OCI-LY3 (cell line): ENCODE data around the gene NSUN6.

Experiments
- H2AFZ ChIP-seq: fragments of 200-600, 300-600 bp; shearing (Covaris generic); 2 replicates; pipeline ENCODE4 v1.6.0; 2014; ENCODE audit warnings: antibody characterized with exemption, low read depth, low read length
- H3K27ac ChIP-seq: fragments of 200-600, 300-600 bp; sonication (generic); 2 replicates; pipeline ENCODE4 v1.5.1; 2014; ENCODE audit warnings: mild to moderate bottlenecking, low read length, moderate library complexity, mixed read lengths
- H3K27me3 ChIP-seq: fragments of 200-600, 300-600 bp; sonication (generic); 2 replicates; pipeline ENCODE4 v1.6.1; 2014; ENCODE audit warnings: low read depth, low read length, mixed read lengths
- H3K36me3 ChIP-seq: fragments of 200-600, 300-600 bp; sonication (generic); replicated peaks from 2 replicates; pipeline ENCODE3; 2014; ENCODE audit warnings: low read depth, low read length, mixed read lengths
- H3K4me1 ChIP-seq: fragments of 300-600, 200-600 bp; sonication (generic); 2 replicates; pipeline ENCODE4 v1.6.1; 2014; ENCODE audit warnings: low read length, mixed read lengths
- H3K4me2 ChIP-seq: fragments of 200-600, 300-600 bp; sonication (generic); 2 replicates; pipeline ENCODE4 v1.6.1; 2014; ENCODE audit warnings: low read length, mixed read lengths
- H3K4me3 ChIP-seq: fragments of 300-600, 200-600 bp; sonication (generic); 2 replicates; pipeline ENCODE4 v1.5.1; 2014; ENCODE audit warnings: antibody characterized with exemption, mild to moderate bottlenecking, low read length, moderate library complexity
- H3K79me2 ChIP-seq: fragments of 300-600, 200-600 bp; shearing (Covaris generic); 2 replicates; pipeline ENCODE4 v1.6.1; 2014; ENCODE audit warnings: mild to moderate bottlenecking, low read length, mixed read lengths
- H3K9ac ChIP-seq: fragments of 300-600, 200-600 bp; shearing (Covaris generic); 2 replicates; pipeline ENCODE4 v1.6.0; 2014; ENCODE audit warnings: mild to moderate bottlenecking, low read length, moderate library complexity
- H3K9me3 ChIP-seq: fragments of 200-600, 300-600 bp; shearing (Covaris generic); 2 replicates; pipeline ENCODE4 v1.6.1; 2014; ENCODE audit warnings: low read length, mixed read lengths; ENCODE audit not compliant: insufficient read depth
- H4K20me1 ChIP-seq: fragments of 200-600, 300-600 bp; sonication (generic); 2 replicates; pipeline ENCODE4 v1.6.1; 2016; ENCODE audit warnings: low read length, mixed read lengths; ENCODE audit not compliant: insufficient read depth
- CTCF ChIP-seq: fragments of 200-600, 300-600 bp; sonication (generic); IDR thresholded peaks from 2 replicates; pipeline ENCODE4 v1.5.1; 2014; ENCODE audit warnings: antibody characterized with exemption, low read length, low read depth
- EZH2phosphoT487 ChIP-seq: fragments of 200-600 bp; shearing (Covaris generic); IDR thresholded peaks from 2 replicates; pipeline ENCODE4 v1.6.1; 2018; ENCODE audit warnings: antibody characterized with exemption, mixed run types, low read depth

The NSUN6 gene

DNA sequence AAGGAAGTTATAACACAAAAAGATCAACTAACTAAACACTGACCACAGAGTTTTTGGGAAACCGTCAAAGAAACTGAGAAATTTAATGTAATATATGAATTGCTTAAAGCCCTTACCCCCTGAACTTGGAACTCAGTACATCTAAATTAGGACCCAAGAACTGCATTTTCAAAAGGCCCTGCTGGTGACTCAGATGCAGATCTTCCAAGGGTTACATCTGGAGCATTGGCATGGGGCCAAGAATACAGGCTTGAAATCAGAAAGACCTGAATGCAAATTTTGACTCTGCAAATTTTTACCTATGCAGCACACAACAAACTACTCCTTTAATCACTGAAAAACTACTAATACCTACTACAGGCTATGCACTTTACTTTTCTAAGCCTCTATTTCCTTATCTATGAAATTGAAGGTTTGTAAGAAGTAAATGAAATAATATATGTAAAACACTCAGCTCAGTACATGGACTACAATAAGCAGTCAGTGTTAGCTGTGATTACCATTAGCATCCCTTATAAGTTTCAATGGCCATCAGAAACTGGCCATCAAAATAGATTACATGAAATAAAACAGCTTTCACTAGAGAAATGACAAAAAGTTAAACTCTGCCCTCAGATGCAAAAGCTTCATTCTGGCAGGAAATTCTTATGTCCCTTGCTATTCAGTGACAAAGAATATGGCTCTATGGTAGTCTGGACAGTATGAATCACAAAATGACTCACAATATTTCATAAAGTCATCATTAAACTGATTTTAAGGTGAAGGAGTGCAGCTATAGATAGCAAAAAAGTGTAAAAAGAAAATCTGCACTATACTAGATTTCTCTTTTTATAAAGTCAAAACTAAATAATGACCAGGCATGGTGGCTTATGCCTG, 43.6 kb downstream of the NSUN6 start:
- Histone ChIP-seq H3K9me3 (no peaks in the 10 kb centered on the region), H3K4me2 (no peak overlapping the region), H3K79me2 (no peaks in the 10 kb centered on the region), H3K27ac (no peak overlapping the region), H3K9ac (no peak overlapping the region), H2AFZ (no peak overlapping the region), H3K4me3 (no peak overlapping the region), H3K4me1 (no peaks in the 10 kb centered on the region), H4K20me1 (no peaks in the 10 kb centered on the region), H3K36me3 (peaks cover 3% of the 10 kb centered on the region), H3K27me3 (no peaks in the 10 kb centered on the region)
- TF ChIP-seq EZH2phosphoT487 = no peak
- no peak for TF ChIP-seq CTCF

DNA sequence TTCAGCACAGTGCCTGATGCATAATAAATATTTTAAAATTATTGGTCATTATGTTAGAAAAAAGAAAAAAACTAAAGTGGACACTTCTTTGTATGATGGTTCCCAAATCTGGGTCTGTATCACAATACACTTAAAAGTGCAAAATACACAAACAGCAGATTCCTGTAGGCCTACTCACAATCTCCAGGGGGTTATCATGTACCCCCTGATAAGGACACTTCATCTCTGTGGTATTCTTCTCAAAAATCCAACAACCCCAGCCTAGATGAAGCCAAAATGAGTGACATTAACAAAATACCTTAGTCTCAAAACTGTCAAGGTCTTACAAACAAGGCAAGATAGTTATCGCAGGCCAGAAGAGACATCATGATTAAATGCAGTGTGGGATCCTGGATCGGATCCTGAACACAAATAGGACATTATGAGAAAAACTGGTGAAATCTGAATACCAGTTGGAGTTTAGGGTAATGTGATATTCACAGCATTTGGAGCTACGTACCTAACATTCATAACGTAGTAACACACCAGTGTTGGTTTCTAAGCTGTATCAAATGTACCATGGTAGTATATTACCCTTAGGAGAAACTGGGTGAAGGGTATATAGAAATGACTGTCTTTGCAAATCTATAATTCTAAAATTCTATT, 45.2 kb downstream of the NSUN6 start:
- Histone ChIP-seq H3K4me3 (no peak overlapping the region), H3K4me2 (no peak overlapping the region), H4K20me1 (no peaks in the 10 kb centered on the region), H3K79me2 (no peaks in the 10 kb centered on the region), H3K27ac (no peak overlapping the region), H3K4me1 (no peaks in the 10 kb centered on the region), H3K9ac (no peak overlapping the region), H3K27me3 (no peaks in the 10 kb centered on the region), H3K9me3 (no peaks in the 10 kb centered on the region), H2AFZ (no peak overlapping the region), H3K36me3 (peaks cover 3% of the 10 kb centered on the region)
- TF ChIP-seq EZH2phosphoT487 (no peak), CTCF (no peak)

GRCh38 chr10:18601321-18601720, 50.1 kb downstream of the NSUN6 start:
- Histone ChIP-seq H3K27ac (no peak overlapping the region), H3K27me3 (no peaks in the 10 kb centered on the region), H3K36me3 (peaks cover 3% of the 10 kb centered on the region), H3K9ac (no peak overlapping the region), H3K4me3 (no peak overlapping the region), H2AFZ (no peak overlapping the region), H4K20me1 (no peaks in the 10 kb centered on the region), H3K4me2 (no peak overlapping the region), H3K4me1 (no peaks in the 10 kb centered on the region), H3K79me2 (no peaks in the 10 kb centered on the region), H3K9me3 (no peaks in the 10 kb centered on the region)
- TF ChIP-seq CTCF (no peak), EZH2phosphoT487 (no peak)

DNA sequence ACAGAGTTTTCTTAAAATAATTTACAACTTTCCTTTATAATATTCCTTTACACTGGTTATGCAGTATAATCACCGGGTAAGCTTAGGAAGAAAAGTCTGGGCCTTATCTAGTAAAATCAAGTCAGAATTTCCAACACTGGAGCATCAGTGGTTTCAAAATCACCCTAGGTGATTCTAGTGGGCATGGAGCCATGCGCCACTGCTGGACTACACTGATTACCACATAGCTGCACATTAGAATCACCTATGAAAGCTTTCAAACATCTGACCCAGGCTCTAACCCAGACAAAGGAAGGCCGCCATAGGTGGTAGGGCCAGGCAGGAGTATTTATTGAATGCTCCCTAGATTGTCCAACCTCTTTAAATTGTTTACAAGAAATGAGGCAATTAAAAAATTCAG, 52.0 kb downstream of the NSUN6 start:
- Histone ChIP-seq H2AFZ (no peak overlapping the region), H3K4me3 (no peak overlapping the region), H3K27me3 (no peaks in the 10 kb centered on the region), H3K36me3 (no peaks in the 10 kb centered on the region), H3K27ac (no peak overlapping the region), H3K9me3 (no peaks in the 10 kb centered on the region), H3K4me2 (no peak overlapping the region), H3K4me1 (no peaks in the 10 kb centered on the region), H4K20me1 (no peaks in the 10 kb centered on the region), H3K9ac (no peak overlapping the region), H3K79me2 (no peaks in the 10 kb centered on the region)
- no peak for TF ChIP-seq CTCF
